ENCODE data around the gene ACVRL1.

ACVRL1 gene

DNA sequence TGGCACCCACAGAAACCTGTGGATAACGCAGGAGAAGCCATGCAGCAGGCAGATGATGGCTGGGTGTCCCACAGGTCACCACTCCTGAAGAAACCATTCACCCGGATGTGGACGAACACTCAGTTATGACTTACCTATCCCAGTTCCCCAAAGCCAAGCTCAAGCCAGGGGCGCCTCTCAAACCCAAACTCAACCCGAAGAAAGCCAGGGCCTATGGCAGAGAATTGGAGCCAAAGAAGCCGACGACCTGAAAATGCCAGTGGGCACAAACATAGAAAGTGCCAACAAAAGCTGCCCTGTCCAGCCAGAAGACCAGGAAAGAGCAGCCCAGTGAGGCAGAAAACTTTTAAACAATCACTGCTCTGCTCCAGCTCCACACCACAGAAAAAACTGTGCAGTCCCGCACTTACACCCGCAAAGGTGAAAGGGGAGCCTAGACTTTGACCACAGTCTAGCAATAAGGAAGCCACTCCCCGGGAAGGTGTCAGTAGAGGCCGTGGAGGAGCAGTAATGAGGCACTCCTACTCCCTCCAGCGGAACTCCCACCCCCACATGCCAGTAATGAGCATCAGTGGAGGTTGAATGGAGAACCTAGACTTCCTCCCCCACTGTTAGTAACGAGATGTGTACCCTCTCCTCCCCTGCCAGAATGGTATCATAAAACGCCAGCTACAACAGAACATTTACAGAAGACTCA is 6.0 kb upstream of the ACVRL1 start:
- H3K4me3 ChIP-seq (ENCODE audit: low read length): no peak overlapping the region
- TF ChIP-seq, protein P1, sequence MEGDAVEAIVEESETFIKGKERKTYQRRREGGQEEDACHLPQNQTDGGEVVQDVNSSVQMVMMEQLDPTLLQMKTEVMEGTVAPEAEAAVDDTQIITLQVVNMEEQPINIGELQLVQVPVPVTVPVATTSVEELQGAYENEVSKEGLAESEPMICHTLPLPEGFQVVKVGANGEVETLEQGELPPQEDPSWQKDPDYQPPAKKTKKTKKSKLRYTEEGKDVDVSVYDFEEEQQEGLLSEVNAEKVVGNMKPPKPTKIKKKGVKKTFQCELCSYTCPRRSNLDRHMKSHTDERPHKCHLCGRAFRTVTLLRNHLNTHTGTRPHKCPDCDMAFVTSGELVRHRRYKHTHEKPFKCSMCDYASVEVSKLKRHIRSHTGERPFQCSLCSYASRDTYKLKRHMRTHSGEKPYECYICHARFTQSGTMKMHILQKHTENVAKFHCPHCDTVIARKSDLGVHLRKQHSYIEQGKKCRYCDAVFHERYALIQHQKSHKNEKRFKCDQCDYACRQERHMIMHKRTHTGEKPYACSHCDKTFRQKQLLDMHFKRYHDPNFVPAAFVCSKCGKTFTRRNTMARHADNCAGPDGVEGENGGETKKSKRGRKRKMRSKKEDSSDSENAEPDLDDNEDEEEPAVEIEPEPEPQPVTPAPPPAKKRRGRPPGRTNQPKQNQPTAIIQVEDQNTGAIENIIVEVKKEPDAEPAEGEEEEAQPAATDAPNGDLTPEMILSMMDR (conservative IDR thresholded peaks at IDR 0.05; ENCODE audit: low read depth, low read length): no peak
- DNase-seq (ENCODE audit: low read depth): no peak

DNA sequence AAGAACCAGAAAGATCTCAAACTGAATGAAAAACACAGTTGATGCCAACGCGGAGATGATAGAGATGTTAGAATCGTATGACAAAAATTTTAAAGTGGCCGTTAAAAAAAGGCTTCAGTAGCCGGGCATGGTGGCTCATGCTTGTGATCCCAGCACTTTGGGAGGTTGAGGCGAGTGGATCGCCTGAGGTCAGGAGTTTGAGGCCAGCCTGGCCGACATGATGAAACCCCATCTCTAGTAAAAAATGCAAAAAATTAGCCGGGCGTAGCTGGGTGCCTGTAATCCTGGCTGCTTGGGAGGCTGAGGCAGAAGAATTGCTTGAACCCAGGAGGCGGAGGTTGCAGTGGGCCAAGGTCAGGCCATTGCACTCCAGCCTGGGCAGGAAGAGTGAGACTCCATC is 5.4 kb upstream of the ACVRL1 start:
- TF ChIP-seq, protein P1 (conservative IDR thresholded peaks at IDR 0.05; ENCODE audit: low read depth, low read length): no peak
- no peak overlapping the region for H3K4me3 ChIP-seq (ENCODE audit: low read length)
- DNase-seq (ENCODE audit: low read depth): no peak

DNA sequence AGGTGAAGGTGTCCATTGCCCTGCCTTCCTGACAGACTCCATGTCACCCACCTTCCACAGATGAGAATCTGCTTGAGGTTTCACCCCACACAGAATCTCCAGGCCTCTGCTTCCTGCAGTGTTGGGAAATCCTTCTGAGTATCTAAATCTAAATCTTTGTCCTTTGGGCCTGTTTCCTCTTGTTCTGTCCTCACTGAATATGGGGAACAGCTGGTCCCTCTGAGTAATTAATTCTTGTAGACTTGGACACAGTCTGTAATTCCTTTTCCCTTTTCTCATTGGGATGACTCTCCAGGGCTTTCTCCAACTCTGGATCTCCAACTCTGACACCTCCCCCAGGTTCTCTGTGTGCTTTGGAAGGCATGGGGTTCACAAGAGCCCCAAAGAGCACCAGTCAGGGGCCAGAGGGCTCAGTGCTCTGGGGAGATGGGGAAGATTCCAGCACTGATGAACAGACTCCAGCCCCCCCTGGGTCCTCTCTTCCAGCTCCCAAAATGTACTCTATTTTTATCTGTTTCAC is 2.3 kb upstream of the ACVRL1 start:
- H3K4me3 ChIP-seq (ENCODE audit: low read length): no peak overlapping the region
- TF ChIP-seq, protein P1 (conservative IDR thresholded peaks at IDR 0.05; ENCODE audit: low read depth, low read length): no peak
- DNase-seq (ENCODE audit: low read depth): no peak

DNA sequence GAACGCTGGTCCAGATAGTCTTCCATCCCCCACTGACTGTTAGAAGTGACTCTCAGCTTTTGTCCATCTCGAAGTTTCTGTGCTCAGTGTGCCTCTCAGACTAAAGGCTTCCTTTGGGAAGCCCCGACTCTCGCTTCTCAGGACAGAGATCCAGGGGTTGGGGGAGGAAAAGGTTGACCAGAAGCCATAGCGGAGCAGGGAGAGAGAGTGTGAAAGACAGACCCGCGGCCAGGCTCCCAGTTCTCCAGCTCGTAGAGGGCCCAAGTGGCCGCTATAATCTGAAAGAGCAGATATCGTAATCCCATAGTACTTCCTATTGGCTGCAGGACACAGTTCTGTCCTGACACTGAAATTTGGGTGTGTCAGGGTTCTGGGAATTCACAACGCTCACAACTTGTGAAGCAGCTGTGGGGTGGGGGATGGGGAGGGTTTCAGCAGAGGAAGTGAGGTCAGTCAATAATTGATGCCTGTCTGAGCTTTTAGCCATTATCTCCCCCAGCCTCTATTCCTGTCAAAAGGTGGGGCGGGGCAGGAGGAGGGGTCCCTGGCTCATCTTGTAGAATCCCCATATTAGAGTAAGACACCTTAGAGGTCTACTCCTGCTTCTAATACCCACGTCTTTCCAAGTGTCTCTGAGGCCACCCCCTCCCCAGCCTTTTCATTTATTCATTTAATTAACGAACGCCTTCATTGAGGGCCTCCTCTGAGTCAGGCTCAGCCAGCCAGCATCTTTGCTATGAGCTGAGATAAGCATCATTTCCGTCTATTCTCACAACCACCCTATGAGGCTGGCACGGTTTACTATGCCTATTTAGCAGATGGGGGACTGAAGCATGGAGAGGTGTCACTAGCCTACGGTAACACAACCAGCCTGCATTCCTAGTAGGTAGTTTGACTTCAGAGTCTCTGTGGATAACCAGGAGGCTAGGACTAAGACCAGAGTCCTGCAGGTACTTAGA is 1.6 kb upstream of the ACVRL1 start:
- no peak overlapping the region for H3K4me3 ChIP-seq (ENCODE audit: low read length)
- DNase-seq (ENCODE audit: low read depth): no peak
- TF ChIP-seq, protein P1 (conservative IDR thresholded peaks at IDR 0.05; ENCODE audit: low read depth, low read length): no peak

DNA sequence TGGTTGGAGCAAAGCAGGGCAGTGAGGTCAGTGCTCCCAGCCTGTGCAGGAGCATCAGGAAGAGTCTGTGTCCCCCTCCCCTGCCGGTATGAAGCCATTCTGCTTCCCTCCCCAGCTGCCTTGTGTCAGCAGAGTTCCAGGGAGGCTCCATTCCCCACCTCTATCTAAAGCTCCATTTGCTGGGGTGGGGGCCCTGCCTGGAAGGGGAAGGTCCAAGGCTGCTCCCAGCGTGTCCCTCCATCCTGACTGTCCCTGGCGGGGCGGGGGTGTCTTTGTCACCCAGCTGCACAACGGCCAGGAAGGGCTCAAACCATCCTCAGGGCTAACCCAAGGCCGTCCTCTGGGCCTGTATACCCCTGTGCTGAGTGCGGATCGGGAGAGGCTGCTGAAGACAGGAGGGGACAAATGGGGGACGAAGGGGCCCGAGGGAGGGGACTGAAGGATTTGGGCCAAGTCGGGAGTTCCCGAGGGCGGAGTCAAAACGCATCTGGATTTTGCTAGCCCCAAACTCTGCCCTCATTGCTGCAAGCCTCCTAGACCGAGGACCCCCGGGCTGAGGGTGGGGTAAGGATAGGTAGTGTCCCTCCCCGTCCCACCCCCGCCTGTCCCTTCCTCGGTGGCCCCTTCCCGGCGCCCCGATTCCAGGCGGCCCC is 748 bp upstream of the ACVRL1 start:
- DNase-seq (ENCODE audit: low read depth): no peak
- H3K4me3 ChIP-seq (ENCODE audit: low read length): peak overlapping the region; percentile 39
- TF ChIP-seq, protein P1 (conservative IDR thresholded peaks at IDR 0.05; ENCODE audit: low read depth, low read length): no peak

DNA sequence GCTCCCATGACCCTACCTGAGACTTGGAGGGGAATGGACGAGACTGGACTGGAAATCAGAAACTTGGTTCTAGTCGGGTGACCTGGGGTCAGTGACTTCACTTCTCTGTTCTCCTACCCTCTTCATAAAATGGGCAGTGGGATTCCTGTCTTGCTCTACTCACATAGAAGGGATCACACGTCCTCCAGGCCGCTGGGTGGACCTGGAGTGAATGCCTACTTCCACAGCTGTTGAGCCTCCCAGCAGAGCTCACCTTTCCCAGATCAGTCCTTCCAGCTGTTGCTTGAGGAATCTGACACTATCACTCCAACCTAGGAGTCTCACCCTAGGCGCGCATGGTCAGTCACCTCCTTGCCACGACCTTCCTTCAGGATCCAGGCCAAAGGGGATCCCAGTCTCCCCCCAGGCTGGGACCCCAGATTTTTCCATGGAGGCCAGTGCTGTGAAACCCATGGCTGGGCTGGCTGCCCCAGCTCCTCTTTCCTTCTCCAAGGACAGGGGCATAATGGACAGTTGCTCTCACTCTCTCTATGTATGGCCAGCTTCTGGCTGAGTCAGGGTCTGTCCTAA is 637 bp downstream of the ACVRL1 start:
- no peak for DNase-seq (ENCODE audit: low read depth)
- TF ChIP-seq, protein P1 (conservative IDR thresholded peaks at IDR 0.05; ENCODE audit: low read depth, low read length): no peak
- H3K4me3 ChIP-seq (ENCODE audit: low read length): no peak overlapping the region

All from retinal pigment epithelial cell (primary cell).